UCSD-AML1 (cell line): ENCODE measurements around the gene NIBAN1.
"Not testable (repeated sequence)": the region's sequence is repeated elsewhere in the genome, so short reads cannot be mapped to it uniquely, and the experiment has no call there.

Source experiments
- DNase-seq: peaks from one replicate; lab custom pipeline; 2025; ENCODE audit not compliant: unreplicated experiment; lab: John Stamatoyannopoulos, UW

NIBAN1 gene

GRCh38 chr1:184974056-184974836, at the start of gene NIBAN1:
NIBAN1 (minus strand) TSS chr1:184974508; CDS start chr1:184974356, 152 bp downstream.
- peak; percentile 78 for DNase-seq

- DNase-seq, result no peak
Observed at GRCh38 chr1:185017966-185018365, 43.7 kb upstream of the NIBAN1 start.

- DNase-seq, result no peak
Observed at GRCh38 chr1:185017338-185017737, 43.0 kb upstream of the NIBAN1 start.

GRCh38 chr1:185016880-185017279, 42.6 kb upstream of the NIBAN1 start:
- DNase-seq, result no peak

GRCh38 chr1:185015631-185016030, 41.3 kb upstream of the NIBAN1 start:
- no peak for DNase-seq

GRCh38 chr1:185014941-185015340, 40.6 kb upstream of the NIBAN1 start:
- DNase-seq, result no peak

- DNase-seq, result no peak
Observed at GRCh38 chr1:185010361-185010760, 36.1 kb upstream of the NIBAN1 start.

GRCh38 chr1:185008838-185009237, 34.5 kb upstream of the NIBAN1 start:
- no peak for DNase-seq

- DNase-seq, result not testable (repeated sequence)
Observed at GRCh38 chr1:185001312-185001880, 27.1 kb upstream of the NIBAN1 start.

GRCh38 chr1:184999974-185000373, 25.7 kb upstream of the NIBAN1 start:
- DNase-seq, result not testable (repeated sequence)

GRCh38 chr1:184994301-184994700, 20.0 kb upstream of the NIBAN1 start:
- no peak for DNase-seq

GRCh38 chr1:184992271-184992670, 18.0 kb upstream of the NIBAN1 start:
- no peak for DNase-seq

- no peak for DNase-seq
Observed at GRCh38 chr1:184990204-184990603, 15.9 kb upstream of the NIBAN1 start.

GRCh38 chr1:184988506-184988905, 14.2 kb upstream of the NIBAN1 start:
- no peak for DNase-seq

GRCh38 chr1:184987696-184988095, 13.4 kb upstream of the NIBAN1 start:
- no peak for DNase-seq

- no peak for DNase-seq
Observed at GRCh38 chr1:184986250-184986649, 11.9 kb upstream of the NIBAN1 start.

GRCh38 chr1:184982002-184982954, 8.0 kb upstream of the NIBAN1 start:
- peak; percentile 73 for DNase-seq

GRCh38 chr1:184980726-184981125, 6.4 kb upstream of the NIBAN1 start:
- no peak for DNase-seq

GRCh38 chr1:184975208-184975870, 1.0 kb upstream of the NIBAN1 start:
- DNase-seq, result no peak

GRCh38 chr1:184974837-184975115, 468 bp upstream of the NIBAN1 start:
- DNase-seq, result no peak
